A549 treated with ZK216348 at 1 μM for 4 hours (cell line): ENCODE measurements around the gene CNN3. TPM values are rescaled to one million over a fixed set of nuclear protein-coding genes. Genes with fewer than 3 reads are reported as not detected.

Experiments
- total RNA-seq: library from RNA; stranded (reverse); fragments of 200-300 nt; extraction: Qiagen RNA extraction; gene quantifications from 5 replicates; pipeline ENCODE4 v1.2.3, GENCODE V29; 2022; ENCODE audit warnings: low read depth

Gene CNN3
- 49.5 to 85.0 TPM (median 54.4 TPM) in 5 replicates for total RNA-seq

GRCh38 chr1:94926915-94927404, at the start of gene CNN3:
Gene CNN3, minus strand, starts transcription at chr1:94927110. Its CDS starts 216 bp downstream, at chr1:94926894.

Other genes starting within 250 kb of the CNN3 start
- 1.3 to 2.5 TPM (median 1.6 TPM) in 5 replicates for gene SLC44A3, start 106.8 kb downstream of the CNN3 start, total RNA-seq
- 4.2 to 7.3 TPM (median 6.7 TPM) in 5 replicates for gene ALG14, start 145.8 kb upstream of the CNN3 start, total RNA-seq
- gene TLCD4, start 190.2 kb upstream of the CNN3 start, total RNA-seq, result 2.9 to 13.1 TPM (median 9.3 TPM) in 5 replicates